Femur (tissue), 1 donor: ENCODE results near the gene SAMD11.

Experiments used
- DNase-seq: peaks from one replicate; pipeline ENCODE4 v3.0.0-alpha.2; 2017

The SAMD11 gene

GRCh38 chr1:918843-919242 is 4.9 kb upstream of the SAMD11 start:
- DNase-seq: no peak

GRCh38 chr1:919271-919872 is 4.4 kb upstream of the SAMD11 start:
- no peak for DNase-seq

GRCh38 chr1:920010-920409 is 3.7 kb upstream of the SAMD11 start:
- DNase-seq: no peak

GRCh38 chr1:920521-920920 is 3.2 kb upstream of the SAMD11 start:
- DNase-seq: no peak

- peak; percentile 83 for DNase-seq
Measured at GRCh38 chr1:921011-921837, 2.5 kb upstream of the SAMD11 start.

GRCh38 chr1:923991-924655 is 400 bp downstream of the SAMD11 start:
- DNase-seq: no peak

GRCh38 chr1:924656-925560 is 1.2 kb downstream of the SAMD11 start:
- DNase-seq: peak; percentile 68

GRCh38 chr1:925561-926421 is 2.1 kb downstream of the SAMD11 start:
- no peak for DNase-seq

GRCh38 chr1:927234-927633 is 3.5 kb downstream of the SAMD11 start:
- no peak for DNase-seq

- DNase-seq: no peak
Measured at GRCh38 chr1:927748-928147, 4.0 kb downstream of the SAMD11 start.

GRCh38 chr1:928825-929661 is 5.3 kb downstream of the SAMD11 start:
- no peak for DNase-seq

GRCh38 chr1:929712-930632 is 6.2 kb downstream of the SAMD11 start:
- DNase-seq: no peak

GRCh38 chr1:930633-931138 is 7.0 kb downstream of the SAMD11 start:
- DNase-seq: no peak

GRCh38 chr1:931380-932172 is 7.9 kb downstream of the SAMD11 start:
- DNase-seq: no peak

GRCh38 chr1:932173-932510 is 8.4 kb downstream of the SAMD11 start:
- DNase-seq: no peak

GRCh38 chr1:932776-933602 is 9.3 kb downstream of the SAMD11 start:
- DNase-seq: no peak

- DNase-seq: no peak
Measured at GRCh38 chr1:933603-933940, 9.8 kb downstream of the SAMD11 start.
